Loucy (cell line): ENCODE results near the gene PTPRF.

Experiments used
- CTCF ChIP-seq: fragments of 200-600 bp; sonication (generic); conservative IDR thresholded peaks from 2 replicates; pipeline ENCODE4 v1.5.1; 2014; ENCODE audit warnings: mild to moderate bottlenecking, antibody characterized with exemption, low read length
- EZH2phosphoT487 ChIP-seq: fragments of 200-600 bp; IDR thresholded peaks from 2 replicates; pipeline ENCODE4 v1.6.1; 2018; ENCODE audit warnings: antibody characterized with exemption, mild to moderate bottlenecking, moderate library complexity, borderline replicate concordance

- no peak for TF ChIP-seq CTCF
- no peak for TF ChIP-seq EZH2phosphoT487
Measured at GRCh38 chr1:43564551-43565348, 34.1 kb downstream of the PTPRF start.
